VCaP (cell line): ENCODE measurements around the gene LILRA2.

Source experiments
- H3K27ac ChIP-seq: fragments of 450-650 bp; 2 replicates; pipeline ENCODE4 v1.5.1; 2017
- TF ChIP-seq, protein P1 (sequence below): fragments of 450-650 bp; conservative IDR thresholded peaks from 2 replicates; pipeline ENCODE4 v1.5.1; 2017; ENCODE audit warnings: mild to moderate bottlenecking, moderate library complexity

Gene LILRA2

DNA sequence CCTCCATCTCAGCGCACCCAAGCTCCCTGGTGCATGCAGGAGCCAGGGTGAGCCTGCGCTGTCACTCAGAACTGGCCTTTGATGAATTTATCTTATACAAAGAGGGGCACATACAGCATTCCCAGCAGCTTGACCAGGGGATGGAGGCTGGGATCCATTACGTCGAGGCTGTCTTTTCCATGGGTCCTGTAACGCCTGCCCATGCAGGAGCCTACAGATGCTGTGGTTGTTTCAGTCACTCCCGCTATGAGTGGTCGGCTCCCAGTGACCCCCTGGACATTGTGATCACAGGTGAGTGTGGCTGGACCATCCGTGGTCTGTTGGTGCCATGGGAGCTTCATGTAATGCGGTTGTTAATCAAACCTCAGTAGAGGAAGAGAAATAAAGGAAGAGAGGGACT, 38.0 kb upstream of the LILRA2 start:
- no peak overlapping the region for H3K27ac ChIP-seq
- TF ChIP-seq, protein P1, sequence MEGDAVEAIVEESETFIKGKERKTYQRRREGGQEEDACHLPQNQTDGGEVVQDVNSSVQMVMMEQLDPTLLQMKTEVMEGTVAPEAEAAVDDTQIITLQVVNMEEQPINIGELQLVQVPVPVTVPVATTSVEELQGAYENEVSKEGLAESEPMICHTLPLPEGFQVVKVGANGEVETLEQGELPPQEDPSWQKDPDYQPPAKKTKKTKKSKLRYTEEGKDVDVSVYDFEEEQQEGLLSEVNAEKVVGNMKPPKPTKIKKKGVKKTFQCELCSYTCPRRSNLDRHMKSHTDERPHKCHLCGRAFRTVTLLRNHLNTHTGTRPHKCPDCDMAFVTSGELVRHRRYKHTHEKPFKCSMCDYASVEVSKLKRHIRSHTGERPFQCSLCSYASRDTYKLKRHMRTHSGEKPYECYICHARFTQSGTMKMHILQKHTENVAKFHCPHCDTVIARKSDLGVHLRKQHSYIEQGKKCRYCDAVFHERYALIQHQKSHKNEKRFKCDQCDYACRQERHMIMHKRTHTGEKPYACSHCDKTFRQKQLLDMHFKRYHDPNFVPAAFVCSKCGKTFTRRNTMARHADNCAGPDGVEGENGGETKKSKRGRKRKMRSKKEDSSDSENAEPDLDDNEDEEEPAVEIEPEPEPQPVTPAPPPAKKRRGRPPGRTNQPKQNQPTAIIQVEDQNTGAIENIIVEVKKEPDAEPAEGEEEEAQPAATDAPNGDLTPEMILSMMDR, result no peak

DNA sequence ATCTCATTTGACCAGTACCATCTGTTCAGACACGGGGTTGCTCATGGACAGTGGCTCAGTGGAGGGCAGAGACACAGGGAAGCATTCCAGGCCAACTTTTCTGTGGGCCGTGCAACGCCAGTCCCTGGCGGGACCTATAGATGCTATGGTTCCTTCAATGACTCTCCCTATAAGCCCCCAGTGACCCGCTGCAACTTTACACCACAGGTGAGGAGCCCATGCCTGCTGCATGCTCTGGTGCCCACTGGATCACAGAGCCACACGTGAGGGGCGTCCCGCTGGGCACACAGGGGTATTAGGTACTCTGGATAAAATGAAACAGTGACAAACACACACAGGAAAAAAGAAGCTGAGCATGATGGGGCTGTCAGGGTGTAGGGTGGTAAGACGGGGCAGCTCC, 36.6 kb upstream of the LILRA2 start:
- TF ChIP-seq, protein P1, result no peak
- no peak overlapping the region for H3K27ac ChIP-seq

DNA sequence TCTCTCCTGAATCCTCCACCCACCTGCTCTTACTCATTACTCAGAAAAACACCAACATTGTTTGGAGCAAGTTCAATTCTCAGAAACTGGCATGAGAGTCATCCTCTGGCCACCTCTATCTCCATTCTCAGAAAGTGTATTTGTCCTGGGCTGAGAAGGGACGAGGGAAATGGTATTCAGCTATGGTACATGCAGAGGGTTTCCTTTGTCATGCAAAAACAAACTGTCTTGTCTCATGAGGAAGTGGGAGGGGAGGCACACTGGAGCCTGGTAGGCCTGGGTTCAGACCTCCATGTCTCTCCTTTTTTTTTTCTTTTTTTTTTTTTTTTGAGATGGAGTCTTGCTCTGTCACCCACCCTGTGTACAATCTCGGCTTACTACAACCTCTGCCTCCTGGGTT, 31.9 kb upstream of the LILRA2 start:
- TF ChIP-seq, protein P1, result no peak
- no peak overlapping the region for H3K27ac ChIP-seq

DNA sequence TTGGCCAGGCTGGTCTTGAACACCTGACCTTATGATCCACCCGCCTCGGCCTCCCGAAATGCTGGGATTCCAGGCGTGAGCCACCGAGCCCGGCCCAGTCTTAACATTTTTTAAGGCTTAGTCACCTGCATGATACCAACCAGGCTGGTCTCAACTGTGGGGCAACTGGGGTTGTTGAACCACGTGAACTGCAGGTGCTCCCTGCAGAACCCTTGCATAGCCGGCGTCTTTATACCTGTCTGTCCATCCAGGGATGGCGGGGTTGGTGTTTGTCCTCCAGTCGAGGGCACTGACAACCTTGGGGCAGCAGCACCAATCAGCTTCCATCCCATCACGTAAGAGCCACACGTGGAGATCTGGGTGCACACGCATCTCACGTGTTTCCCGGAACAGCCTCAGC, 24.8 kb upstream of the LILRA2 start:
- no peak overlapping the region for H3K27ac ChIP-seq
- TF ChIP-seq, protein P1, result no peak

DNA sequence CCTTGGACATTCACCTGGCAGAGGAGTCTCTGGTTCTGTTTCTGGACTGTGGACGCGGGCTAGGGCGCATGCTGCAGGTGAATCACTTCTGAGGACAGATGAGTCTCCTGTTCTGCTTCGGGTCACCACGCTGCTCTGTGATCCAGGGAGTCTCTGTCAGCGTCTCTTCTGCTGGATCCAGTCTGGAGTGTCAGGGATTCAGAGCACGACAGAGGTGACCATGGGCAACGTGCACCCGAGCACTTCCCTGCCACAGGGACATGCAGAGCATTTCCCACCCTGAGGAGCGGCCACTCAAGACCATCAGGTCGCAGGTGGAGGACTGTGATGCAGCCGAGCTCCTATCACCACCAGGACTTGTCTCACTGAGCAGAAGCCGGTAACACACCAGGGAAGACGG, 24.4 kb upstream of the LILRA2 start:
- TF ChIP-seq, protein P1, result no peak
- H3K27ac ChIP-seq, result no peak overlapping the region

DNA sequence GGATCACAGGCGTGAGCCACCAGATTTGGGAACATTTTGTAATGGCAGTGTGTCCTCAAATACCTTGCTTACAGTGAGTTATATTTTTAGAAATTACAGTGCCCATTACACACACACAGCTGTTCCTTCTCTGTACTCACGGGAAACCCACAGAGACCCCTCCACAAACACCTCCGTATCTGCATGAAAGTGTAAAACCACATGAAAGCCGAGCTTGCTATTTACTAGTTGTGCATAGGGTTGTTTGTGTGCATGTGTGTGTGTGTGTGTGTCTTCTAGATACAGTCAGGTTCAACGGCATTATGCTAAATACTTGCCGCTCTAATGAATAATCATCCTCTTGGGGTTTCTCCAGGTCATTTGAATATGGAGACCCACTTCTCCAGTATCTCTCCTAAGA, 22.3 kb upstream of the LILRA2 start:
- H3K27ac ChIP-seq, result no peak overlapping the region
- TF ChIP-seq, protein P1, result no peak

DNA sequence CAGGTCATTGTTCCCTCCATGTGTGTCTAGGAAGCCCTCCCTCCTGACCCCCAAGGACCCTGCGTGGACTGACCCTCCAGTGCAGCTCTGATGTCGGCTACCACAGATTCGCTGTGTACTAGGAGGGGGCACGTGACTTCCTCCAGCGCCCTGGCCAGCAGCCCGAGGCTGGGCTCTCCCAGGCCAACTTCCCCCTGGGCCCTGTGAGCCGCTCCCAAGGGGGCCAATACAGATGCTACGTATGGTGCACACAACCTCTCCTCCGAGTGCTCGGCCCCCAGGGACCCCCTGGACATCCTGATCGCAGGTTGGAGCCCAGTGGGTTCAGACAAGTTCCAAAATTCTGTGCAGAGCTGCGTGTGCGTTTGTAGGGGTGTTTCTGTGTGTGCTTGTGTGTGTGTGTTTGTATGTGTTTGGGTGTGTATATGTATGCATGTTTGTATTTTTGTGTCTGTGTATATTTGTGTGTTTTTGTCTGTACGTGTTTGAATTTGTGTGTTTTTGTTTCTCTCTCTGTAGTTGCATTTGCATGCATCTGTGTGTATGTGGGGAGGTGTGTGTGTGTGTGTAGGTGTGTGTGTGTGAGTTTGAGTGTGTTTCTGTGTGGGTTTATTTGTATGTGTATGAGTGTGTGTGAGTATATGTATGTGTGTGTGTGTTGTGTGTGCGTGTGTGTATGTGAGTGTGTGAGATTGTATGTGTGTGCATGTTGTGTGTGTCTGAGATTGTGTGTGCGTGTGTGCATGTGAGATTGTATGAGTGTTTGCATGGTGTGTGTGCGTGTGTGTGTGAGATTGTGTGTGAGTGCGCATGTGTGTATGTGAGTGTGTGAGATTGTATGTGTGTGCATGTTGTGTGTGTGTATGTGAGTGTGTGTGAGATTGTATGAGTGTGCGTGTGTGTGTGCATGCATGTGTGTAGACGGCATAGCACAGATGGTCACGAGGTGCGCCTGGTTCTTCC, 21.4 kb upstream of the LILRA2 start:
- TF ChIP-seq, protein P1, result no peak
- H3K27ac ChIP-seq, result no peak overlapping the region
